Natural killer cell (primary cell): ENCODE results near the gene DNMT3B. TPM values are rescaled to one million over a fixed set of nuclear protein-coding genes. Genes with fewer than 3 reads are reported as not detected.

Experiments
- ATAC-seq, 3 donors: fragments of 150-1000 bp in 2 of 3; fragments of 200-7000 bp in 1 of 3; cut with Tn5 transposase; 1 replicate in 1 of 3; 2 replicates in 2 of 3; pipeline ENCODE4 v1.10.0; 2021; ENCODE audit warnings: mild to moderate bottlenecking in 2 of 3, moderate library complexity in 2 of 3
- DNase-seq, 2 donors: peaks; one replicate each; pipeline versions ENCODE4 v3.0.0 to v3.0.0-alpha.2; 2013 to 2021; ENCODE audit warnings: mixed read lengths in 1 of 2
- H3K27ac ChIP-seq: one replicate; pipeline ENCODE4 v1.5.1; 2013; ENCODE audit warnings: mild to moderate bottlenecking, low read length
- H3K27me3 ChIP-seq: one replicate; pipeline ENCODE4 v1.6.1; 2013; ENCODE audit warnings: low read length; ENCODE audit not compliant: control insufficient read depth, insufficient read depth
- H3K36me3 ChIP-seq: one replicate; pipeline ENCODE4 v1.6.1; 2013; ENCODE audit warnings: low read length; ENCODE audit not compliant: control insufficient read depth, insufficient read depth
- H3K4me1 ChIP-seq: one replicate; pipeline ENCODE4 v1.6.1; 2013; ENCODE audit warnings: low read length; ENCODE audit not compliant: control insufficient read depth, insufficient read depth
- H3K4me3 ChIP-seq: one replicate; pipeline ENCODE4 v1.5.1; 2013; ENCODE audit warnings: low read length
- H3K9me3 ChIP-seq: one replicate; pipeline ENCODE4 v1.6.1; 2013; ENCODE audit warnings: low read length; ENCODE audit not compliant: control insufficient read depth, insufficient read depth
- H3K27ac Mint-ChIP-seq, 2 donors: one replicate each; pipeline ENCODE4 v1.8.0; 2022; ENCODE audit warnings: mild to moderate bottlenecking in 2 of 2, mixed read lengths in 2 of 2, moderate library complexity in 1 of 2
- H3K27me3 Mint-ChIP-seq, 2 donors: one replicate each; pipeline ENCODE4 v1.8.0; 2022; ENCODE audit warnings: low read depth in 2 of 2, mixed read lengths in 2 of 2
- H3K36me3 Mint-ChIP-seq: one replicate; pipeline ENCODE4 v1.8.0; 2022; ENCODE audit warnings: mixed read lengths
- H3K4me1 Mint-ChIP-seq, 2 donors: one replicate each; pipeline ENCODE4 v1.8.0; 2022; ENCODE audit warnings: mixed read lengths in 2 of 2
- H3K4me3 Mint-ChIP-seq: one replicate; pipeline ENCODE4 v1.8.0; 2022; ENCODE audit warnings: mild to moderate bottlenecking, moderate library complexity, mixed read lengths
- H3K9me3 Mint-ChIP-seq, 2 donors: one replicate each; pipeline ENCODE4 v1.8.0; 2022; ENCODE audit warnings: mixed read lengths in 2 of 2
- WGBS: methylation state at CpG from one replicate; pipeline ENCODE4 v1.1.7; 2013; ENCODE audit warnings: missing lambda C conversion rate; ENCODE audit not compliant: insufficient coverage; 5-methylcytosine and 5-hydroxymethylcytosine counted together
- intact Hi-C: fragments of 100-400 bp; cut with micrococcal nuclease; formaldehyde crosslinking; loops from one replicate; pipeline ENCODE4 v1.14.2; 2022
- total RNA-seq, 4 donors: library from RNA; stranded (reverse); fragments of 120-200 nt in 1 of 4; gene quantifications; one replicate each; pipeline versions ENCODE4 v1.2.3 to v1.2.4, GENCODE V29; 2013 to 2022
- TF ChIP-seq, protein P1 (sequence below): fragments of 200-600 bp; IDR thresholded peaks from one replicate; pipeline ENCODE4 v1.8.0; 2022; ENCODE audit warnings: antibody characterized with exemption

DNMT3B gene
- total RNA-seq, 3 donors from 2014 or later (not counting 1 experiment from before 2014, with no cell fraction given), result 0.42 to 0.68 (median 0.43) TPM

DNA sequence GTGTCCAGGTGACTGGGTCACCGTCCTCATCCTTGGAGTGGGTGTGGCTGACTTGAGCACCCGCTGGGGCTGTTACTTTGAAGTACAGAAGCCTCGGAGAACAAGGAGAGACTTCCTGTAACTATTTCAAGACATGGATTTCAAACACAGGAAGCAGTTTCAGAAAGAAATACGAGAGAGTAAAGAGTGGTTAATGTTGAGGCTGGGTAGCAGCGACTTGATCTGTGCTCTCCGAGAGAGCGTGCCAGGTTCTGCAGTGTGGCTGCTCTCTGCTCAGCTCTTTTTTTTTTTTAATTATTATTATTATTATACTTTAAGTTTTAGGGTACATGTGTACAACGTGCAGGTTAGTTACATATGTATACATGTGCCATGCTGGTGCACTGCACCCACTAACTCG is 79.0 kb downstream of the DNMT3B start:
- ATAC-seq, result no peak
- peaks cover 31 to 45% of the 10 kb centered on the region in 2 donors for H3K4me1 Mint-ChIP-seq

DNA sequence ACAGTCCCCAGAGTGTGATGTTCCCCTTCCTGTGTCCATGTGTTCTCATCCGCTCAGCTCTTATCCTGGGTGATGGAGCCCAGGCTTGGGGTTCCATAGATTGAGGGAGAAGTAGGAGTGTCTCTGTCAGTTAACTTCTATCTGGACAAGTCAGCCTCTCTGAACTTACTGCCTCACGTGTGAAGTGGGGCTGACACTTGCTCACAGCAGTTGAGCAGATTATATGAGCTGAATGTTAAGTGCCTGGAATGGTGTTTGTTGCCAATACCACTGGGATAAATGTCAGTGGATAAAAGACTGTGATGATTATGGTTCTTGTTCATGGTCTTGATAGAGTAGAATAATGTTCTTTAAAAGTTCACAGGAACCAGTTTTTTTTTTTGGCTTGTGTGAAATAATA is 79.4 kb downstream of the DNMT3B start:
- Mint-ChIP-seq H3K27me3 (no peaks in the 10 kb centered on the region), H3K27ac (peak overlapping the region; percentile 4 to 75), H3K4me3 (no peak overlapping the region), H3K9me3 (no peaks in the 10 kb centered on the region), H3K36me3 (peaks cover 13% of the 10 kb centered on the region), H3K4me1 (peaks cover 26 to 47% of the 10 kb centered on the region in 2 donors)
- whole genome bisulfite sequencing, result 95% methylated on average over 2 of the region's 2 CpGs
- Histone ChIP-seq H3K4me3 (no peak overlapping the region), H3K36me3 (peaks cover 67% of the 10 kb centered on the region), H3K4me1 (no peaks in the 10 kb centered on the region), H3K27ac (no peak overlapping the region), H3K9me3 (no peaks in the 10 kb centered on the region), H3K27me3 (no peaks in the 10 kb centered on the region)
- DNase-seq (no peak), ATAC-seq (no peak)
- intact Hi-C loops, result no loop called here
- TF ChIP-seq, protein P1, sequence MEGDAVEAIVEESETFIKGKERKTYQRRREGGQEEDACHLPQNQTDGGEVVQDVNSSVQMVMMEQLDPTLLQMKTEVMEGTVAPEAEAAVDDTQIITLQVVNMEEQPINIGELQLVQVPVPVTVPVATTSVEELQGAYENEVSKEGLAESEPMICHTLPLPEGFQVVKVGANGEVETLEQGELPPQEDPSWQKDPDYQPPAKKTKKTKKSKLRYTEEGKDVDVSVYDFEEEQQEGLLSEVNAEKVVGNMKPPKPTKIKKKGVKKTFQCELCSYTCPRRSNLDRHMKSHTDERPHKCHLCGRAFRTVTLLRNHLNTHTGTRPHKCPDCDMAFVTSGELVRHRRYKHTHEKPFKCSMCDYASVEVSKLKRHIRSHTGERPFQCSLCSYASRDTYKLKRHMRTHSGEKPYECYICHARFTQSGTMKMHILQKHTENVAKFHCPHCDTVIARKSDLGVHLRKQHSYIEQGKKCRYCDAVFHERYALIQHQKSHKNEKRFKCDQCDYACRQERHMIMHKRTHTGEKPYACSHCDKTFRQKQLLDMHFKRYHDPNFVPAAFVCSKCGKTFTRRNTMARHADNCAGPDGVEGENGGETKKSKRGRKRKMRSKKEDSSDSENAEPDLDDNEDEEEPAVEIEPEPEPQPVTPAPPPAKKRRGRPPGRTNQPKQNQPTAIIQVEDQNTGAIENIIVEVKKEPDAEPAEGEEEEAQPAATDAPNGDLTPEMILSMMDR, result no peak

More for the DNA sequence above, 79.0 kb downstream of the DNMT3B start:
- Mint-ChIP-seq H3K9me3 (no peaks in the 10 kb centered on the region), H3K36me3 (peaks cover 13% of the 10 kb centered on the region), H3K4me3 (no peak overlapping the region), H3K27me3 (no peaks in the 10 kb centered on the region), H3K27ac (peak overlapping the region; percentile 10 to 75)
- Histone ChIP-seq H3K4me1 (no peaks in the 10 kb centered on the region), H3K27me3 (no peaks in the 10 kb centered on the region), H3K4me3 (no peak overlapping the region), H3K9me3 (no peaks in the 10 kb centered on the region), H3K27ac (no peak overlapping the region), H3K36me3 (peaks cover 67% of the 10 kb centered on the region)
- TF ChIP-seq, protein P1, result no peak
- no peak for DNase-seq
- intact Hi-C loops, result no loop called here
- WGBS, result 42% methylated on average over 6 of the region's 9 CpGs

DNA sequence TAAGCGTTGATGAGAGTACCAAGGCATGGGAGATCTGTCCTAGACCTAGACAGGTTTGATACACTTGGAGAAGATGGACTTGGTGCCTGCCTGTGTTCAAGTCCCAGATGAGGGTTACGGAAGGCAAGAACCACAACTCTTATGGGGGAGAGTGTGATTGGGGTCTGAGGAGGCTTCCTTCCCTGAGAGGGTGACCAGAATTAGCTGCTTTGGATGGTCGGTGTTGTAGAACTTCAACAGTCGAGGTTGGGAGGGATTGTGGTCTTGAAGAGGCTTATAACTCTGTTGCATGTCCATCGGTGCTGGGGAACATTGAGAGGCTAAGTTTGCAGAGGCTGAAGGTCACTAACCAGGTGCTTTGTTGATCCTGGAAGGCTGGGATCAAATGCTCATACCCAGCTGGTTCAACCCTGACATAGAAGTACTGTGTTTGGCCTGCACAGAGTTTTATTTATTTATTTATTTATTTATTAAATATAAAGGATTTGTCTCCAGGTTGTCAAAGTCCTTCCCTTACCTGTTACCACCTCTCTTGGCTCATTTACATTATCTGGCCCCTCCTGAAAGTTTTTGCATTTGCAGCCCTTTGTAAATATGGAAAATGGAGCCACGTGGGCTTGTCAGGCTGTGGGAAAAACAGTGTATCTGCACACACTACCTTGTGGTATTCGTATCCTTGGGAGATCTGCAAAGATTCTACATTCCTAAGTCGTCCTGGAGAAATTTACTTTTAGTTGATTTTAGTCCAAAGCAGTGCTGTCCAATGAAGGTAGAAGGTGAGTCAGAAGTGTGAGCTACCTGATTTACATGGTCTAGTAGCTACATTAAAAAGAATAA is 80.7 kb downstream of the DNMT3B start:
- H3K4me1 Mint-ChIP-seq, result peaks cover 34 to 47% of the 10 kb centered on the region in 2 donors

More for the DNA sequence above, 80.7 kb downstream of the DNMT3B start:
- 94% methylated on average over 8 of the region's 8 CpGs for WGBS
- Histone ChIP-seq H3K36me3 (peaks cover 70% of the 10 kb centered on the region), H3K4me1 (no peaks in the 10 kb centered on the region), H3K9me3 (no peaks in the 10 kb centered on the region), H3K27me3 (no peaks in the 10 kb centered on the region), H3K27ac (no peak overlapping the region), H3K4me3 (no peak overlapping the region)
- TF ChIP-seq, protein P1, result no peak
- ATAC-seq (no peak), DNase-seq (no peak)
- no peaks in the 10 kb centered on the region for H3K27me3 Mint-ChIP-seq
- H3K9me3 Mint-ChIP-seq, result no peaks in the 10 kb centered on the region
- H3K4me3 Mint-ChIP-seq, result no peak overlapping the region
- peak overlapping the region in 1 of 2 donors; percentile 4 for H3K27ac Mint-ChIP-seq
- intact Hi-C loops, result no loop called here
- peaks cover 22% of the 10 kb centered on the region for H3K36me3 Mint-ChIP-seq
